CD4-positive, alpha-beta memory T cell (primary cell): ENCODE results near the gene FGF11. TPM values are rescaled to one million over a fixed set of nuclear protein-coding genes. Genes with fewer than 3 reads are reported as not detected.

Experiments used
- CTCF ChIA-PET: fragments of 350-600 bp; sonication (Branson Sonifier 250); formaldehyde crosslinking; loops from one replicate; lab custom pipeline; 2021; ENCODE audit warnings: inconsistent platforms; ENCODE audit not compliant: partially characterized antibody; lab: Charles Lee
- POLR2A ChIA-PET: fragments of 350-600 bp; sonication (Branson Sonifier 250); formaldehyde crosslinking; loops from one replicate; lab custom pipeline; 2021; ENCODE audit not compliant: partially characterized antibody; lab: Charles Lee
- DNase-seq, 5 donors: peaks; one replicate each; pipeline versions ENCODE4 v3.0.0 to v3.0.0-alpha.2; 2020 to 2022; ENCODE audit warnings: mixed read lengths in 1 of 5
- H3K27ac ChIP-seq: one replicate; pipeline ENCODE4 v1.7.0; 2013; ENCODE audit warnings: low read depth, low read length
- H3K27me3 ChIP-seq: 2 replicates; pipeline ENCODE4 v1.7.0; 2013; ENCODE audit warnings: mild to moderate bottlenecking, low read length, moderate library complexity; ENCODE audit not compliant: insufficient read depth
- H3K36me3 ChIP-seq: 2 replicates; pipeline ENCODE4 v1.7.0; 2013; ENCODE audit warnings: mild to moderate bottlenecking, low read length, moderate library complexity; ENCODE audit not compliant: insufficient read depth
- H3K4me1 ChIP-seq: 2 replicates; pipeline ENCODE4 v1.7.0; 2013; ENCODE audit warnings: mild to moderate bottlenecking, low read length, moderate library complexity; ENCODE audit not compliant: insufficient read depth
- H3K4me3 ChIP-seq, 2 donors: one replicate each; pipeline ENCODE4 v1.7.0; 2013; ENCODE audit warnings: low read length in 2 of 2, mild to moderate bottlenecking in 1 of 2
- H3K9me3 ChIP-seq, 2 donors: one replicate each; pipeline ENCODE4 v1.7.0; 2013; ENCODE audit warnings: low read length in 2 of 2, control low read depth in 1 of 2; ENCODE audit not compliant: control insufficient read depth in 1 of 2
- H3K27ac Mint-ChIP-seq, 7 donors: one replicate each; pipeline ENCODE4 v1.8.0; 2020 to 2021; ENCODE audit warnings: mixed read lengths in 7 of 7, mild to moderate bottlenecking in 6 of 7, inconsistent platforms in 3 of 7, moderate library complexity in 3 of 7
- H3K27me3 Mint-ChIP-seq, 2 donors: one replicate each; pipeline ENCODE4 v1.8.0; 2020 to 2021; ENCODE audit warnings: mixed read lengths in 2 of 2
- H3K36me3 Mint-ChIP-seq, 2 donors: one replicate each; pipeline ENCODE4 v1.8.0; 2020 to 2021; ENCODE audit warnings: mixed read lengths in 2 of 2, inconsistent platforms in 1 of 2, mild to moderate bottlenecking in 1 of 2
- H3K4me1 Mint-ChIP-seq, 4 donors: one replicate each; pipeline ENCODE4 v1.8.0; 2020 to 2021; ENCODE audit warnings: mixed read lengths in 4 of 4, mild to moderate bottlenecking in 1 of 4
- H3K4me3 Mint-ChIP-seq, 8 donors: one replicate each; pipeline ENCODE4 v1.8.0; 2020 to 2021; ENCODE audit warnings: mixed read lengths in 8 of 8, mild to moderate bottlenecking in 7 of 8, moderate library complexity in 6 of 8, inconsistent platforms in 3 of 8
- H3K9me3 Mint-ChIP-seq, 8 donors: one replicate each; pipeline ENCODE4 v1.8.0; 2020 to 2021; ENCODE audit warnings: mixed read lengths in 8 of 8, mild to moderate bottlenecking in 5 of 8, inconsistent platforms in 3 of 8, moderate library complexity in 1 of 8
- intact Hi-C: fragments of 100-400 bp; cut with micrococcal nuclease; formaldehyde crosslinking; loops from one replicate; pipeline ENCODE4 v1.15.1; 2023
- polyA plus RNA-seq, 2 donors: library from polyadenylated mRNA; unstranded; fragments of 300-500 nt; fragmentation: Illumina TruSeq; gene quantifications; one replicate each; pipeline ENCODE4 v1.2.3, GENCODE V29; 2021
- total RNA-seq, 2 experiments: library from RNA; stranded (reverse); gene quantifications; one replicate each; pipeline ENCODE4 v1.2.3, GENCODE V29; 2021

FGF11 gene
- 1 to 10 TPM; 2.7 to 3.3 TPM for total RNA-seq
- under 1 TPM in 1 of 2 donors, not detected in 1; 0.14 TPM for polyA plus RNA-seq

- H3K36me3 ChIP-seq, result no peaks in the 10 kb centered on the region
- no peaks in the 10 kb centered on the region for H3K9me3 ChIP-seq
- Mint-ChIP-seq H3K27ac (peak within 1 kb of the TSS in 6 of 7 donors; percentile 36 to 98 (median 69)), H3K27me3 (peaks cover 27 to 39% of the 10 kb centered on the region in 2 donors), H3K9me3 (no peaks in the 10 kb centered on the region), H3K4me1 (peaks cover 25 to 56% (median 38%) of the 10 kb centered on the region in 4 donors), H3K4me3 (peak within 1 kb of the TSS; percentile 57 to 91 (median 74)), H3K36me3 (peaks cover 5 to 9% of the 10 kb centered on the region in 2 donors)
- peak in 1 of 5 donors; percentile 33 for DNase-seq
- H3K4me1 ChIP-seq, result peaks cover 47% of the 10 kb centered on the region
- peak within 1 kb of the TSS in 1 of 2 donors; percentile 41 for H3K4me3 ChIP-seq
- ChIA-PET POLR2A (interaction anchor here (0.8 to 9.3 kb wide), 7 partner anchors 16 to 150 kb away, joined by 3 to 176 read pairs (median 4); partner anchors contain the start of genes ACAP1, MPDU1, POLR2A and SLC35G6), CTCF (interaction anchor here (0.7 to 5.4 kb wide), 4 partner anchors 14 to 121 kb away, joined by 3 to 88 read pairs (median 8); partner anchors contain the start of genes KCTD11 and TMEM95)
- intact Hi-C loops, result no loop called here
- H3K27me3 ChIP-seq, result peaks cover 35% of the 10 kb centered on the region
- no peak within 1 kb of the TSS for H3K27ac ChIP-seq
Measured at GRCh38 chr17:7439462-7440112, at the start of gene FGF11. Gene FGF11 (plus strand): TSS chr17:7439512. CDS start chr17:7439621, 109 bp downstream.

DNA sequence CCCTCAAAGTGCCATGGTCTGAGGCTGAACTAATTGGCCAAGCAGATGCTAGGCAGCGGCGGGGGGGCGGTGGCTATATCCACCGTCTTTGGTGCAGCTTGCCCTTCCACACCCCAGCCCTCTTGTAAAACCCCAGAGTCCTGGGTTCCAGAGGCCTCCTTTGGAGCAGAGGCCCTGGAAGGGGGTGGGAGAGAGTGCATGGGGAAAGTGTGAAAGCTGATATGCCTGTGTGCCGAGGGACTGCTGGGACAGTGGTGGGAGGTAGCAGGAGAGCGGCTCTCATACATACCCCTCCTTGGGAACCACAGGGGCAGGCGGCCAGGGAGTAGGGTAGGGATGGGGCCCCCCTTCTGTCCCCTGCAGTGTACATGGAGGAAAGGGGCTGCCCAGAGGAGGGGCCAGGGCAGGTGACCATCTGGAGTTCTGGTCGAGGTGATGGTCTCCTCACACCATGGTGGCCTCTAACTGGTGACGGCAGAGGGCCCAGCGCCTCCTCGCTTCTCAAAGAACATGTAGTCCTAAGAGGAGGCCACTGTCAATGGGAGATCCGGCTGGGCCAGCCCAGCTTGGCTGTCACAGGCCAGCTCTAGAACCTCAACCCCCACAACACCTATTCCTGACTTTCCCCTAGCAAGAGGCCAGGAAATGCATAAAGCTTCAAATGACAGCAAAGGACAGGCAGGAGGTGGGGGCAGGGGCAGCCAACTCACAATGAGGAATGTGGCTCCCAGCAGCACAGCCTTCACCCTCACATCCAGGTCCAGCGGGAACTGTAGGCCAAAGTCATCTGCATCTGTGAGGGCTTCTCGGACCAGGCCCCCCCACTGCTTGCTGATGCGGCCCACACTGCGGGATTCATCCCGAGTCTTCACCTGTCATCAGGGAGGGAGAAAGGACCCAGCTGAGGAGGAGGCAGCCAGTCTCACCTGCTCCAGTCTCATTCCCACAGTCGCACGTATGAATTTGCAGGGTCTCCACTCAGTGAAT is 49.1 kb upstream of the FGF11 start:
- ChIA-PET POLR2A (interaction anchor here (0.7 to 6.8 kb wide), 4 partner anchors 10 to 48 kb away, joined by 3 to 69 read pairs (median 3); partner anchors contain the start of gene TMEM256), CTCF (interaction anchor here (1.0 to 3.3 kb wide), 2 partner anchors 34 to 47 kb away, joined by 3 to 14 read pairs; partner anchors contain the start of gene TMEM95)
- Mint-ChIP-seq H3K9me3 (peaks cover 0 to 3% (median 0%) of the 10 kb centered on the region in 8 donors), H3K27ac (peak overlapping the region in 5 of 7 donors; percentile 12 to 65 (median 25)), H3K4me3 (no peak overlapping the region), H3K27me3 (no peaks in the 10 kb centered on the region), H3K4me1 (peaks cover 11 to 51% (median 32%) of the 10 kb centered on the region in 4 donors), H3K36me3 (peaks cover 34 to 55% of the 10 kb centered on the region in 2 donors)
- intact Hi-C loops, result loop anchor here (5.0 kb wide), 1 partner anchor 38 kb away; the partner anchor contains the start of gene KCTD11
- Histone ChIP-seq H3K27ac (peak overlapping the region; percentile 10), H3K4me1 (peaks cover 48% of the 10 kb centered on the region), H3K9me3 (no peaks in the 10 kb centered on the region), H3K4me3 (no peak overlapping the region), H3K36me3 (peaks cover 42% of the 10 kb centered on the region), H3K27me3 (no peaks in the 10 kb centered on the region)
- DNase-seq, result no peak

DNA sequence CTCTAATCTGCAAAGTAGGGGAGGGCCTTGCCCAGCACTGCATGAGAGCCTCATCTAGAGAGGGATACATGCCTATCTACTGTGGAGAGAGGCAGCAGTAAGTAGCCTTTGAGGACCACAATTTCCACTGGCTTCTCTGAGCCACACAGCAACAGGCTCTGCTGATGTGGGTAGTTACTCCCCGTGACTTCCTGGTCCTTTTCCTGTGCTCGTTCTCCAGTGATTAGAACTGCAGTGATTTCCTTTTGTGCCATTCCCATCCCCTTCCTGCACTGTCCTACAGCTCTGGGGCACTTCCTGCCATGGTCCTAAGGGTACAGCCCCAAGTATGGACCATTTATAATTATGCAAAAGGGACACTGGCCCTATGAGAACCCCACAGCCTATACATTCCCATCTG is 48.0 kb upstream of the FGF11 start:
- no peaks in the 10 kb centered on the region for H3K27me3 Mint-ChIP-seq
- DNase-seq, result no peak
- Histone ChIP-seq H3K9me3 (no peaks in the 10 kb centered on the region), H3K4me1 (peaks cover 48% of the 10 kb centered on the region), H3K4me3 (no peak overlapping the region), H3K27me3 (no peaks in the 10 kb centered on the region), H3K27ac (no peak overlapping the region), H3K36me3 (peaks cover 42% of the 10 kb centered on the region)
- intact Hi-C loops, result loop anchor here (5.0 kb wide), 1 partner anchor 39 kb away; the partner anchor contains the start of gene KCTD11
- ChIA-PET POLR2A (no interaction called here), CTCF (no interaction called here)
- H3K9me3 Mint-ChIP-seq, result peaks cover 0 to 3% (median 0%) of the 10 kb centered on the region in 8 donors
- peak overlapping the region in 3 of 8 donors; percentile 29 to 83 (median 58) for H3K4me3 Mint-ChIP-seq
- H3K27ac Mint-ChIP-seq, result peak overlapping the region in 4 of 7 donors; percentile 35 to 70 (median 57)
- peaks cover 12 to 47% (median 33%) of the 10 kb centered on the region in 4 donors for H3K4me1 Mint-ChIP-seq
- peaks cover 34 to 52% of the 10 kb centered on the region in 2 donors for H3K36me3 Mint-ChIP-seq

DNA sequence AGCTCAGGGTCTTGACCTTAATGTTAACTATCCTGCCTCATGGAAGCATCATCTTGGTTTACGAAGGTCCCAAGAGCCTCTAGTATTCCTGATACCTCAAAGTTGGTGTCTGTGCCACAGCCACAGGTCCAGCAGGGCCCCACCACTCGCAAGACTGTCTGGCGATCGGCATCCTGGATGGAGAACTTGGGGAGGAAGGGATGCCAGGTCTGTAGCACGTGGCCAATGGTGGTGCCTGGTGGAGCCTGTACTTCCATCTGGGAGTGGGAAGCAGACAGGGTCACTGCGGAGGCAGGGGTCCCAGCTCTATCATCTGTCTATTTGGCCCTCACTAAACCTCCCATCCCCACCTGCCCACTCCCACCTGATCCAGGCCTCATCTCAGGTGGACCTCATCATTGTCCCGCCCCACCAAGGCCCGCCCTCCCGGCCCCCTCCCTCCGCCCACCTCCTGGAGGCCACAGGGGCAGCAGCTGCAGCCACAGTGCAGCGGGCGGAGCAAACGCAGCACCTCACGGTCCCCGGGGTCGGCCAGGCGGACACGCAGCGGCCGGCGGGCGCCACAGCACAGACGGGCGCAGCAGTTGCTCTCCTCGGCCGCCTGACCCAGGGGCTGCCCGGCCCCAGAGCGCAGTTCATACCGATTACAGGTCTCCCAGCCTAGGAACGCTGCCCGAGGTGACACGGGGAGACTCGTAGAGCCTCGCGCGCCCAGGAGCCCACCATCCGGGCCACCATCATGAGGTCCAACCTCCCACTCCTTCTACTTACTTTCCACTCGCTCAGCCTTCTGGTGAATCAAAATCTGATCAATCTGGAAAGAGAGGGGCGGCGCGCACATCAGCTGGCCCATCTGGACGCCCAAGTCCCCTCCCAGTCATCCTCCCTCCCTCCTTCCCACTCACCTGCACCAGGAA is 46.4 kb upstream of the FGF11 start:
- ChIA-PET CTCF (interaction anchor here (0.6 to 3.4 kb wide), 4 partner anchors 35 to 44 kb away, joined by 3 to 8 read pairs (median 4); no protein-coding TSS in a partner anchor), POLR2A (interaction anchor here (0.9 to 4.3 kb wide), 8 partner anchors 9 to 293 kb away, joined by 3 to 57 read pairs (median 8); partner anchors contain the start of genes NEURL4, POLR2A, TMEM102 and TMEM256)
- Histone ChIP-seq H3K4me1 (peaks cover 48% of the 10 kb centered on the region), H3K9me3 (no peaks in the 10 kb centered on the region), H3K36me3 (peaks cover 42% of the 10 kb centered on the region), H3K4me3 (peak overlapping the region; percentile 78 to 94), H3K27ac (peak overlapping the region; percentile 91), H3K27me3 (no peaks in the 10 kb centered on the region)
- peaks cover 0 to 3% (median 0%) of the 10 kb centered on the region in 8 donors for H3K9me3 Mint-ChIP-seq
- DNase-seq, result no peak
- peak overlapping the region in 5 of 7 donors; percentile 50 to 98 (median 88) for H3K27ac Mint-ChIP-seq
- H3K36me3 Mint-ChIP-seq, result peaks cover 34 to 45% of the 10 kb centered on the region in 2 donors
- H3K4me3 Mint-ChIP-seq, result peak overlapping the region; percentile 93 to 97 (median 96)
- intact Hi-C loops, result loop anchor here (5.0 kb wide), 1 partner anchor 41 kb away; the partner anchor contains the start of gene KCTD11
- peaks cover 12 to 47% (median 33%) of the 10 kb centered on the region in 4 donors for H3K4me1 Mint-ChIP-seq
- no peaks in the 10 kb centered on the region for H3K27me3 Mint-ChIP-seq

- peak overlapping the region; percentile 91 for H3K27ac ChIP-seq
- peak; percentile 53 to 84 (median 76) for DNase-seq
- peaks cover 37% of the 10 kb centered on the region for H3K36me3 ChIP-seq
- Mint-ChIP-seq H3K27me3 (no peaks in the 10 kb centered on the region), H3K4me3 (peak overlapping the region; percentile 93 to 97 (median 96)), H3K36me3 (peaks cover 34 to 40% of the 10 kb centered on the region in 2 donors), H3K4me1 (peaks cover 12 to 47% (median 33%) of the 10 kb centered on the region in 4 donors), H3K27ac (peak overlapping the region; percentile 92 to 98 (median 94)), H3K9me3 (peaks cover 0 to 3% (median 0%) of the 10 kb centered on the region in 8 donors)
- H3K9me3 ChIP-seq, result no peaks in the 10 kb centered on the region
- H3K4me3 ChIP-seq, result peak overlapping the region; percentile 78 to 94
- POLR2A ChIA-PET, result interaction anchor here (0.9 to 4.3 kb wide), 13 partner anchors 10 to 293 kb away, joined by 3 to 57 read pairs (median 6); partner anchors contain the start of genes ACADVL, ACAP1, DLG4 and MPDU1
- H3K27me3 ChIP-seq, result no peaks in the 10 kb centered on the region
- intact Hi-C loops, result loop anchor here (1.0 to 5.0 kb wide), 4 partner anchors 10 to 42 kb away; partner anchors contain the start of genes KCTD11, TMEM102 and TMEM256
- peaks cover 48% of the 10 kb centered on the region for H3K4me1 ChIP-seq
- CTCF ChIA-PET, result interaction anchor here (0.8 to 3.4 kb wide), 3 partner anchors 37 to 167 kb away, joined by 3 to 8 read pairs (median 4); no protein-coding TSS in a partner anchor
Measured at GRCh38 chr17:7393613-7394451, 45.5 kb upstream of the FGF11 start.
